Keratinocyte (primary cell): ENCODE results near the gene OPN4.

Source experiments
- CTCF ChIP-seq, 3 experiments: IDR thresholded peaks in 1 of 3; conservative IDR thresholded peaks in 1 of 3; optimal IDR thresholded peaks in 1 of 3; 2 replicates in 2 of 3; 3 replicates in 1 of 3; pipeline versions ENCODE3 to v1.5.1; 2011; ENCODE audit warnings: low read length in 3 of 3, mild to moderate bottlenecking in 3 of 3, moderate library complexity in 2 of 3, control low read depth in 1 of 3, inconsistent platforms in 1 of 3; ENCODE audit not compliant: insufficient read depth in 2 of 3; ENCODE audit errors: extremely low read depth in 1 of 3
- EZH2 ChIP-seq: IDR thresholded peaks from one replicate; pipeline ENCODE4 v1.6.1; 2012; ENCODE audit warnings: inconsistent platforms, mild to moderate bottlenecking, low read length, moderate library complexity

GRCh38 chr10:86646933-86647332 lies 7.4 kb upstream of the OPN4 start:
- TF ChIP-seq CTCF (optimal IDR thresholded peaks at IDR 0.05 in 1 of 3, IDR thresholded peaks at IDR 0.05 in 1 of 3, conservative IDR thresholded peaks at IDR 0.05 in 1 of 3; ENCODE audit: extremely low read depth in 1 of 3, insufficient read depth in 2 of 3, low read length in 3 of 3) (no peak), EZH2 (no peak)
